ENCODE data around the gene KAZN.
A peak's percentile ranks its signal among the peaks of the same experiment; 100 is the strongest.
"Not testable (repeated sequence)": the region's sequence is repeated elsewhere in the genome, so short reads cannot be mapped to it uniquely, and the experiment has no call there.

Gene KAZN

DNA sequence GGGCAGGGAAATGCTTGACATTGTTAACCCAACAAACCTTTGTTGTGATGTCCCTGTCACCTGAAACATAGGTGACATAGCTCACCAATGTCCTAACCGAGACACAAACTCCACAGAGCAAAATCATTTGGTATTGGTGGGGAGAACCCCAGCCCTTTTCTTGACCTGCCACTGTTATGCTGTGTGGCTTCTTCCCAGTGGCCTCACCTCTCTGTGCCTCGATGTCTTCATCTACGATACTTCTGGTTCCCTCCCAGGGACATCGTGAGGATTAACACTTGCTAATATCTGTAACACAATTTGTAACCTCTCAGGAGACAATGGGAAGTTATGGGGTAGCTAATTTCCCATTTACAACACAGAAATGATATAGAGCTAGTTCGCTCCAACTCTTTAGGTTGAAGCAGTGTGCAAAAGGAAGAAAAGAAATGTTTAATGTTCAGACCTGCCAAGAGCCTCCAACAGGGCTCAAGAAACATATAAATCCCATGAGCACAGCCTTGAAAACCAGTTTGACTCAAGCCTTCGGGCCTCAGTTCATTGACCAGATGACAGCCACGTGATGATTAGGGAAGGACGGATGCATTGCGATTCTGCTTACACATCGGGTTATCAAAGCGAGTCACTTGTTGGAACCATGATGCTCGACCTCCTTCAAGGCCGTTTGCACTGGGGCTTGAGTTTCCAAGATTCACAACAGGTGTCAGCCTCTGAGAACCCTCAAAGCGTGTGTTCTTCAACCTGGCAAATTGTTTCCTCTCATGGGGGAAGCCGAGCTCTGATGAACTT lies 517.3 kb downstream of the KAZN start:
- ATAC-seq: no peak
- no peak for DNase-seq

GRCh38 chr1:15116966-15117365 lies 518.5 kb downstream of the KAZN start:
- DNase-seq (no peak), ATAC-seq (no peak)

GRCh38 chr1:15117671-15118325 lies 519.3 kb downstream of the KAZN start:
- no peak for ATAC-seq

GRCh38 chr1:15118579-15118978 lies 520.1 kb downstream of the KAZN start:
- no peak for ATAC-seq
- no peak for DNase-seq

More at GRCh38 chr1:15117671-15118325, 519.3 kb downstream of the KAZN start:
- no peak for DNase-seq

- DNase-seq: no peak
- no peak for ATAC-seq
These were observed 521.9 kb downstream of the KAZN start for GRCh38 chr1:15120251-15120945.

DNA sequence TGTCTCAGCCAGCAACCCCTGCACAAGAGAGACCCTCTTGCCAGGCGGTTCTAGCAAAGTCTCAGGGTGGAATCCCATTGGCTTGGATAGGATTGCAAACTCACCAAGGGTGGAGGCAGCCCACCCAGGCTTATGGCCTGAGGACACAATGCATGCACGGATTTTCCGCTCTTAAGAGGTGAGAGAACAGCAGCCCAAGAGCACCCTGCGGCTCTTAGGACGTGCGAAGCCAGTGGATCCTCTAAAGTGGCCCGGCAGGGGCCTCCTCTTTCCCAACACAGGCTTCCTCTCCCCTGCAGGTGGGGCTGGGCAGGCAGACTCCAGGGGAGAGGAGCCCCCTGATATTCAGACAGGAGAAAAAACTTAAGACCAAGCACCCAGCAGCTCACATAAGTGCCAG lies 523.8 kb downstream of the KAZN start:
- DNase-seq (no peak), ATAC-seq (no peak)

- ATAC-seq (no peak), DNase-seq (no peak)
These were observed 524.8 kb downstream of the KAZN start for GRCh38 chr1:15123270-15123669.

GRCh38 chr1:15123925-15124324 lies 525.4 kb downstream of the KAZN start:
- no peak for ATAC-seq

GRCh38 chr1:15124362-15125100 lies 526.0 kb downstream of the KAZN start:
- no peak for DNase-seq
- ATAC-seq: no peak

More at GRCh38 chr1:15123925-15124324, 525.4 kb downstream of the KAZN start:
- no peak for DNase-seq

DNA sequence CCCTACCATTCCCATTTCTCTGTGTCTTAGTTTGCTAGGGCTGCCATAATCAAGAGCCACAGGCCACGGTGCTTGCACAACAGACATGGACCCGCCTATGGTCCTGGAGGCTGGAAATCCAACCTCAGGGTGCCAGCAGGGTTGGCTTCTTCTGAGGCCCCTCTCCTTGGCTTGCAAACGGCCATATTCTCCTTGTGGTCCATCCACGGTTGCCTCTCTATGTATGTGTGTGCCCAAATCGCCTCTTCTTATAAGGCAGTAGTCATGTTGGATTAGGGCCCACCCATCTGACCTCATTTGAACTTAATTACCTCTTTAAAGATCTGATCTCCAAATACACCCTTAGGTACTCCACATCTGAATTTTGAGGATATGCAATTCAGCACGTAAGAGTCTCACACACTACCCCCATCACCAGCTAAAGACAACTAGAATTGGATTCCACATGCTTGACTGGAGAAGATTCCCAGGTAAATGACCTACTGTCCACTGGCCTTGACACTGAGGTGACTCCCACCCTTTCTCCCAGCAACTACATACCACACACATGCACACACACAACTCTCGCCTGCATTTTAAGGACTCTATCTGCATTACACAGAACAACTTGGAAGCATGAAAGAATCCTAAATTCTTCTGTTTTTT lies 526.7 kb downstream of the KAZN start:
- DNase-seq (no peak), ATAC-seq (no peak)

- DNase-seq: no peak
- ATAC-seq: no peak
These were observed 529.6 kb downstream of the KAZN start for GRCh38 chr1:15128077-15128476.

DNA sequence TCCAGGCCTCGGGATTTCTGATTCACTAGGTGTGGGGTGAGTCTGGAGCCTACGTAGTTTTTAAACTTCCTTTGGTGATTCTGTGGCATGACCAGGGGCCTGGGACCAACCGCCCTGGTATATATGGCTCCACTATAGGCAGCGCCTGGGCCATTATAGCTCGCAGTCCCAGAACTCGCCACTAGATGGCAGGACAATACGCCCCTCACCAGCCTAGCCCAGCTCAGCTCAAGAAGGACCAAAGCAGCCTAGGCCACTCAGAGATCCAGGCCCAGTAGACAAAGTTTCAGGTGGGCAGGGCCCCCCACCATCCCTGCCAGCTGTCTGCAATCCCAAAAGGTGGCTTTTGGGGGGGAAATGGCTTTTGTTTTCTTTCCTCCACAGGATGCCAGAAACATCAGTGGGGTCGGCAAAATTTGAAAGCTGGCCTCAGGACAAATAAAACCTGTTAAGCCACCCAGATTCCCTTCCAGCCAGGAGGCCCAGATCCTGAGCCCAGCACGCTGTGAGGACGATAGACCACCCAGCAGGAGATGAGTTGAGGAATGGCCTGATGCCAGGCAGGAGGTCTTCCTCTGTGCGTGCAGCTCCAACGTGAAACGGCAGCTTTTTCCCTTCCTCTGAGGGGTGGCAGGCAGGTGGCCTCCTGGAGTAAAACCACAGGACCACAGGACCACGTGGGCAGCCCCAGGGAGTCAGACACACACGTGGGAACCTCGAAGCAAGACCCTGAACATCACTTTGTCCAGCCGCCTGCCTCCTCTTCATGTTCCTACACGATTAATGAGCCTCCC lies 530.2 kb downstream of the KAZN start:
- DNase-seq (peak; percentile 80), ATAC-seq (peak; percentile 92)

DNA sequence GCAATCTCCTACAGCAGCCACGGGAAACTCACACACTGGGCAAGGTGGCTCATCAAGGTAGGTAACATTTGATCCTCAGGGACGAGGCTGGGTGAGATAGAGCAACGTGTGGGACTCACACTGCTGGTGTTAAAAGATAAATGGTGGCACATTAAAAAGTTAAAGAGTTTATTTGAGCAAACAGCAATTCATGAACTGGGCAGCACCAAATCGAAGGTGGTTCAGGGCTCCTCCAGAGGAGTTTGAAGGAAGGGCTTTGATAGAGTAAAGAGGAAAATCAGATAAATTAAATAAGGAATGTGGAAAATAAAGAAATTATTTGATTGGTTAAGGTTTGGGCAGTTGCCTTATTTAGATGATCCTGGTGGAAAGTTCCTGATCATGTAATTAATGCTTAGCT lies 531.5 kb downstream of the KAZN start:
- ATAC-seq: no peak
- no peak for DNase-seq

DNA sequence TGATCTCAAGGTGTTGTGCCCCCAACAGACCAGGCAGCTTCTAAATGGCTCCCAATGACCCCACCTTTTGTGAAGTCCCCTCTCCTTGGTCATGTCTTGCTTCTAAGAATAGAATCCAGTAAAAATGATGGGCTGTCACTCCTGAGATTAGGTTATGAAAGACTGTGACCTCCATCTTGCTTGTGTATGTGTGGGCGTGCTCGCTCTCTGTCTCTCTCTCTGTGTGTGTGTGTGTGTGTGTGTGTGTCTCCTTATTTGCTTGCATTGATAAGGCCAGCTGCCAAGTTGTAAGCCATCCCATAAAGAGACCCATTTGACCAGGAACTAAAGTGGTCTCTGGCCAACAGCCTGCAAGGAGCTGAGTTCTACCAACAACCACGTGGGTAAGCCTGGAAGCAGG lies 532.1 kb downstream of the KAZN start:
- DNase-seq (no peak), ATAC-seq (no peak)

- DNase-seq: no peak
- no peak for ATAC-seq
These were observed 534.5 kb downstream of the KAZN start for GRCh38 chr1:15132965-15133364.

DNA sequence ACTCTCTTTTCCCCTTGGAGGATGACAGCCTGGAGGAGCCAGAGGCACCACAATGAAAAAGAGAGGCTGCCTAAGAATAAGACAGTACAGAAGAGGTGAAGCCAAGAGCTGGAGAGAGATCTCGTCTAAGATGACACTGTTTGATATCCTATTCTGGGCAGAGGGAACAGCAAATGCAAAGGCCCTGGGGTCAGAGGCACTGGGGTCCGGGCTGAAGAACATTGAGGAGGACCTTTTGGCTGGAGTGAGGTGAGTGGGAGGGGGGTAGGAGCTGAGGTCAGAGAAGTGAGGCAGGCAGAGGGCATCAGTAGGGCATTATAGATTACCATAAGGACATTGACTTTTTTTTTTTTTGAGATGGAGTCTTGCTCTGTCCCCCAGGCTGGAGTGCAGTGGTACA lies 535.8 kb downstream of the KAZN start:
- no peak for ATAC-seq

DNA sequence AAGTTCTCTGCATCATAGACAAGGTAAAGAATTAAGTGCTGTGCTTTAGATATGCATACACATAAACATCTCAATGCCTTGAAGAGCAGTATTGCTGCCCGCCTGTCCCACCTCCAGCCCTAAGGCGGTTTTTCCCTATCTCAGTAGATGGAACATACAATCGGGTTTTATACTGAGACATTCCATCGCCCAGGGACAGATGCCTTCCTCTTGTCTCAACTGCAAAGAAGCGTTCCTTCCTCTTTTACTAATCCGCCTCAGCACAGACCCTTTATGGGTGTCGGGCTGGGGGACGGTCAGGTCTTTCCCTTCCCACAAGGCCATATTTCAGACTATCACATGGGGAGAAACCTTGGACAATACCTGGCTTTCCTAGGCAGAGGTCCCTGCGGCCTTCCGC lies 537.1 kb downstream of the KAZN start:
- DNase-seq, ATAC-seq: not testable (repeated sequence)

More for the DNA sequence above, 535.8 kb downstream of the KAZN start:
- DNase-seq: no peak

DNA sequence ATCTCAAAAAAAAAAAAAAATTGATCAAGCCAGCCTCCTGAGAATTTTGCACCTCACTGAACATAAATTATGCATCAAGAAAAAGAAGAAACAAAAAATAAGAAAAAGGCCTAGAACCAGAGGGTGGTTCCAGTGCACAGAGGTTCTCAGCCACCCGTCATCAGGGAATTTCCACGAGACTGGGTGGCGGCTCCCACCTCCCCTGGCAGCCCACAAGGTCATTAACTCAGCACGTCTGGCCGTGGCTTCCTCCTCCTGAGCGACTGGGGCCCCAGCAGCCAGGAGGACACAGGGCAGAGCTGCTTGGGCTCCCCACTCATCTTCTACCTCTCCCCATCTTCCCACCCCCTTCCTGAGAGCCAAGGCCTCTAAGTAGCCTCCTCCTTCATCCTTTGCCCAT lies 539.3 kb downstream of the KAZN start:
- DNase-seq (no peak), ATAC-seq (no peak)

DNA sequence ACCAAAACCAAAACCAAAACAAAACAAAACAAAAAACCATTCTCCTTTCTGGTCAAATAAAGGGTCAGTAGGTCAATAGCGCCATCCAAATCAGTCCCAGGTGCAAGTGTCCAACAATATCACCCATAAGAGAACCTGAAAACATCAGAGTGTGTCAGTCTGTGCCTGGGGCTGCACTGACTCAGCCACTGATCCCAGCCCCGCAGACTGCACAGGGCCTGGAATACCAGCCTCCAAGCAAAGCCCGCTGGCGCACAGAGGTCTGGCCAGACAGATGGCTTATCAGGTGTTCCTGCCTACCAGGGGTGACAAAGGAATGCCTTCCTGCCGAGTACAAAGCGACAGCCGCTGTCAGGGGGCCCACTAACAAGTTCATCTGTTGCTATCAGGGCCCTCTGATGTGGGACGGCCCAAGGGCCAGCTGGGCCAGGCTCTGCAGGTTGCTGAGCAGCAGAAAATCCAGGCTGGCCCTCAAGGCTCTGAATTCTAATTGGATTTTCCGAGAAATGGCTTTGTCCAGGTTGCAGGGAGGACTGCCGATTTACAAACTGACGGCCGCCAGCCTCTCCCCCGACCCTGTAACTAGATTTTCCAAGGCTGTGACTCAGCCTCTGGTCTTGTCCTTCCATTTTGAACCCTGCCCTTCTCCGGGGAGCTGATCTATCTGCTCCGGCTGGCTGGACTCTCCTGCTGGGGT lies 541.3 kb downstream of the KAZN start:
- no peak for DNase-seq

GRCh38 chr1:15141935-15142539 lies 543.6 kb downstream of the KAZN start:
- ATAC-seq (no peak), DNase-seq (no peak)

More for the DNA sequence above, 541.3 kb downstream of the KAZN start:
- no peak for ATAC-seq
